PC-9 (cell line): ENCODE data around the gene RAD50. TPM values are rescaled to one million over a fixed set of nuclear protein-coding genes. Genes with fewer than 3 reads are reported as not detected.

Experiments used
- BruUV-seq: library from RNA; stranded (reverse); fragments of 400-500 nt; replicated peaks from 2 replicates; lab custom pipeline; 2021; lab: Mats Ljungman, UMichigan
- CTCF ChIA-PET: fragments of 300-600 bp; sonication (Branson Sonifier 250); formaldehyde crosslinking; loops from one replicate; lab custom pipeline; 2022; ENCODE audit warnings: antibody characterized with exemption; lab: Charles Lee
- POLR2A ChIA-PET: fragments of 300-600 bp; sonication (Branson Sonifier 250); formaldehyde crosslinking; loops from one replicate; lab custom pipeline; 2022; ENCODE audit warnings: antibody characterized with exemption; ENCODE audit not compliant: unreplicated experiment; lab: Charles Lee
- DNase-seq, 2 experiments: peaks; one replicate each; pipeline versions ENCODE4 v3.0.0 to v3.0.0-alpha.2; 2015 to 2022; ENCODE audit warnings: mixed read lengths in 1 of 2
- H2AFZ ChIP-seq: fragments of 200-600 bp; sonication (generic); 2 replicates; pipeline ENCODE4 v1.8.1; 2017; ENCODE audit warnings: antibody characterized with exemption
- H3F3A ChIP-seq: fragments of 200-600 bp; sonication (generic); 2 replicates; pipeline ENCODE4 v1.8.1; 2017; ENCODE audit warnings: antibody characterized with exemption, mild to moderate bottlenecking, low read depth; ENCODE audit not compliant: insufficient read depth
- H3K27ac ChIP-seq: fragments of 200-600 bp; sonication (generic); 2 replicates; pipeline ENCODE4 v1.6.1; 2016; ENCODE audit warnings: mixed run types
- H3K27me3 ChIP-seq: fragments of 200-600 bp; sonication (generic); 2 replicates; pipeline ENCODE4 v1.6.1; 2016; ENCODE audit warnings: low read depth, mixed run types; ENCODE audit not compliant: insufficient read depth
- H3K36me3 ChIP-seq: fragments of 200-600 bp; sonication (generic); 2 replicates; pipeline ENCODE4 v1.6.1; 2016; ENCODE audit warnings: low read depth, mixed run types
- H3K4me1 ChIP-seq: fragments of 200-600 bp; sonication (generic); replicated peaks from 2 replicates; pipeline ENCODE4 v1.6.1; 2016; ENCODE audit warnings: mixed run types; ENCODE audit not compliant: insufficient read depth
- H3K4me2 ChIP-seq: fragments of 200-600 bp; sonication (generic); 2 replicates; pipeline ENCODE4 v1.6.1; 2017; ENCODE audit warnings: mixed run types
- H3K4me3 ChIP-seq: fragments of 200-600 bp; sonication (generic); 2 replicates; pipeline ENCODE4 v1.6.1; 2016; ENCODE audit warnings: mixed run types
- H3K79me2 ChIP-seq: fragments of 200-600 bp; sonication (generic); 2 replicates; pipeline ENCODE4 v1.6.1; 2017; ENCODE audit warnings: low read depth, mixed run types
- H3K9me2 ChIP-seq: fragments of 200-600 bp; sonication (generic); 2 replicates; pipeline ENCODE4 v1.8.1; 2017; ENCODE audit warnings: mild to moderate bottlenecking; ENCODE audit not compliant: insufficient read depth
- H3K9me3 ChIP-seq: fragments of 200-600 bp; sonication (generic); 2 replicates; pipeline ENCODE4 v1.8.1; 2016; ENCODE audit warnings: low read depth; ENCODE audit not compliant: insufficient read depth
- H4K20me1 ChIP-seq: fragments of 200-600 bp; sonication (generic); 2 replicates; pipeline ENCODE4 v1.8.1; 2017; ENCODE audit not compliant: insufficient read depth
- CTCF ChIP-seq: fragments of 200-600 bp; sonication (generic); conservative IDR thresholded peaks from 2 replicates; pipeline ENCODE4 v1.6.1; 2017; ENCODE audit warnings: mixed run types, antibody characterized with exemption, mild to moderate bottlenecking, moderate library complexity
- EZH2 ChIP-seq: fragments of 200-600 bp; sonication (generic); IDR thresholded peaks from 2 replicates; pipeline ENCODE4 v1.8.0; 2017; ENCODE audit warnings: antibody characterized with exemption, low read depth
- intact Hi-C: fragments of 100-400 bp; cut with micrococcal nuclease; formaldehyde crosslinking; loops from one replicate; pipeline ENCODE4 v1.10.0; 2022; ENCODE audit not compliant: unreplicated experiment
- total RNA-seq: library from RNA; stranded (reverse); gene quantifications from 2 replicates; pipeline ENCODE4 v1.2.3, GENCODE V29; 2021

RAD50 gene
- total RNA-seq, 1 experiment from 2014 or later, result 42.2 TPM

- Histone ChIP-seq H3F3A (peaks cover 12% of the 10 kb centered on the region; the same call in 1 of the 2 replicates), H4K20me1 (no peaks in the 10 kb centered on the region), H3K36me3 (no peaks in the 10 kb centered on the region), H3K4me2 (no peak overlapping the region), H3K4me3 (no peak overlapping the region), H2AFZ (no peak overlapping the region), H3K9me3 (no peaks in the 10 kb centered on the region), H3K9me2 (no peaks in the 10 kb centered on the region), H3K4me1 (peaks cover 11% of the 10 kb centered on the region), H3K27ac (peak overlapping the region; percentile 47; the same call in 1 of the 2 replicates), H3K79me2 (no peaks in the 10 kb centered on the region), H3K27me3 (no peaks in the 10 kb centered on the region)
- TF ChIP-seq EZH2, result no peak
- no peak for TF ChIP-seq CTCF
- CTCF ChIA-PET, result no interaction called here
- POLR2A ChIA-PET, result no interaction called here
- intact Hi-C loops, result loop anchor here (2.0 to 10.0 kb wide), 4 partner anchors 191 to 611 kb away; partner anchors contain the start of genes GDF9 and UQCRQ
- DNase-seq, result no peak
- no TSS peak for BruUV-seq
These were observed 119.3 kb downstream of the RAD50 start for GRCh38 chr5:132675936-132676689.

- Histone ChIP-seq H3K27ac (peak overlapping the region; percentile 47), H2AFZ (no peak overlapping the region), H3K4me1 (peaks cover 11% of the 10 kb centered on the region), H3K4me3 (no peak overlapping the region), H3K27me3 (no peaks in the 10 kb centered on the region), H3K36me3 (no peaks in the 10 kb centered on the region), H3K79me2 (no peaks in the 10 kb centered on the region), H3K9me3 (no peaks in the 10 kb centered on the region), H3K4me2 (peak overlapping the region; percentile 44), H3F3A (peaks cover 12% of the 10 kb centered on the region; the same call in 1 of the 2 replicates), H4K20me1 (no peaks in the 10 kb centered on the region), H3K9me2 (no peaks in the 10 kb centered on the region)
- BruUV-seq, result no TSS peak
- DNase-seq, result peak; percentile 87 to 92
- ChIA-PET CTCF (interaction anchor here (0.5 kb wide), 4 partner anchors 28 to 1292 kb away, joined by 3 to 11 read pairs (median 3); no protein-coding TSS in a partner anchor), POLR2A (no interaction called here)
- TF ChIP-seq EZH2 (no peak), CTCF (peak; percentile 74)
- intact Hi-C loops, result loop anchor here (2.0 to 10.0 kb wide), 4 partner anchors 190 to 612 kb away; partner anchors contain the start of genes GDF9 and UQCRQ
These were observed 120.4 kb downstream of the RAD50 start for GRCh38 chr5:132677191-132677590.

- BruUV-seq, result no TSS peak
- Histone ChIP-seq H3K36me3 (no peaks in the 10 kb centered on the region), H3K79me2 (no peaks in the 10 kb centered on the region), H3K27me3 (no peaks in the 10 kb centered on the region), H3K4me3 (no peak overlapping the region), H2AFZ (no peak overlapping the region), H3K4me1 (peaks cover 11% of the 10 kb centered on the region), H3K27ac (no peak overlapping the region), H3F3A (peaks cover 12% of the 10 kb centered on the region; the same call in 1 of the 2 replicates), H3K9me2 (no peaks in the 10 kb centered on the region), H4K20me1 (no peaks in the 10 kb centered on the region), H3K4me2 (peak overlapping the region; percentile 39; the same call in 1 of the 2 replicates), H3K9me3 (no peaks in the 10 kb centered on the region)
- ChIA-PET POLR2A (no interaction called here), CTCF (interaction anchor here (0.5 kb wide), 3 partner anchors 29 to 497 kb away, joined by 3 to 11 read pairs (median 3); no protein-coding TSS in a partner anchor)
- intact Hi-C loops, result loop anchor here (2.0 to 10.0 kb wide), 4 partner anchors 189 to 613 kb away; partner anchors contain the start of genes GDF9 and UQCRQ
- TF ChIP-seq EZH2, result no peak
- no peak; the same call in 1 of the 2 replicates for TF ChIP-seq CTCF
- DNase-seq, result no peak
These were observed 121.1 kb downstream of the RAD50 start for GRCh38 chr5:132677682-132678400.
